Hepatocyte (in vitro differentiated cells): Measurements from ENCODE around the gene SLC38A7.

Experiments used
- EZH2 ChIP-seq: fragments of 200-600 bp; sonication (generic); IDR thresholded peaks from 2 replicates; pipeline ENCODE4 v1.6.1; 2016; ENCODE audit warnings: antibody characterized with exemption, mild to moderate bottlenecking, borderline replicate concordance
- TF ChIP-seq, protein P1 (sequence below): fragments of 200-600 bp; sonication (generic); IDR thresholded peaks from 2 replicates; pipeline ENCODE4 v1.5.1; 2016; ENCODE audit warnings: antibody characterized with exemption, mild to moderate bottlenecking; ENCODE audit not compliant: poor library complexity

DNA sequence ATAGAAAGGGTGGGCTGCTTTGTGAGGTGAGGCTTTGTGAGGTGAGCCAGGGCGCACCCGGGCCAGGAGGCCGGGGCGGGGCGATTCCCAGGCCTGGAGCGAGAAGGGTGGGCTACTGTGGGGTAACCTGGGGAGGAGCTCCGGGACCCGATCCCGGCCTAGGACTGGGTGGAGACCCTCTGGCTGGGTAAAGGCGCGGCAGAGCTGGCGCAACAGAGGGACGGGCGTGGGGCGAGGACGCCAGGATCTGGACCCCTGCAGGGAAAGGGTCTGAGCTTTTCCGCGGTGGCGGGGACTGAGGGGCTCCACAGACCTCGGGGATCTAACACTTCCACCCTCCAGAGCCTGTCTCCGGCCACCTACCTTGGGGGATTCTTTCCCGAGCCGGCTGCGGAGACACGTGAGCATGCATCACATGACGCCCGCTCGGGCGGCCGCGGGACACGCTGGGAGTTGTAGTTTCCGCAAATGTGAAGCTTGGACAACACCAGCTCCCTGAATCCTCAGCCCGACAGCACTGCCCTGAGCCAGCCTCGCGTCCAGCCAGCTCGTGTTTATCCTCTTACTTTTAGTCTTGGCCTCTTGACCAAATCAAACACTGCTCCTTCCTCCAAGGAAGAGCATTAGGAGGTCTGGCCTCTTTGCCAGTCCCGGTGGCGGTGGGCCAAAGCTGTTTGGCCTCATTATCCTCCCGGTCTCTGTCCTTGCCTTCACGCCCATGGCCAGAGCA, at the start of gene SLC38A7:
- TF ChIP-seq, protein P1, sequence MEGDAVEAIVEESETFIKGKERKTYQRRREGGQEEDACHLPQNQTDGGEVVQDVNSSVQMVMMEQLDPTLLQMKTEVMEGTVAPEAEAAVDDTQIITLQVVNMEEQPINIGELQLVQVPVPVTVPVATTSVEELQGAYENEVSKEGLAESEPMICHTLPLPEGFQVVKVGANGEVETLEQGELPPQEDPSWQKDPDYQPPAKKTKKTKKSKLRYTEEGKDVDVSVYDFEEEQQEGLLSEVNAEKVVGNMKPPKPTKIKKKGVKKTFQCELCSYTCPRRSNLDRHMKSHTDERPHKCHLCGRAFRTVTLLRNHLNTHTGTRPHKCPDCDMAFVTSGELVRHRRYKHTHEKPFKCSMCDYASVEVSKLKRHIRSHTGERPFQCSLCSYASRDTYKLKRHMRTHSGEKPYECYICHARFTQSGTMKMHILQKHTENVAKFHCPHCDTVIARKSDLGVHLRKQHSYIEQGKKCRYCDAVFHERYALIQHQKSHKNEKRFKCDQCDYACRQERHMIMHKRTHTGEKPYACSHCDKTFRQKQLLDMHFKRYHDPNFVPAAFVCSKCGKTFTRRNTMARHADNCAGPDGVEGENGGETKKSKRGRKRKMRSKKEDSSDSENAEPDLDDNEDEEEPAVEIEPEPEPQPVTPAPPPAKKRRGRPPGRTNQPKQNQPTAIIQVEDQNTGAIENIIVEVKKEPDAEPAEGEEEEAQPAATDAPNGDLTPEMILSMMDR: no peak
- TF ChIP-seq EZH2: no peak
